Activated CD4-positive, alpha-beta T cell treated with anti-CD3 and anti-CD28 coated beads for 36 hours (primary cell): ENCODE measurements around the gene FGF5. TPM values are rescaled to one million over a fixed set of nuclear protein-coding genes. Genes with fewer than 3 reads are reported as not detected.

ENCODE experiments used
- ATAC-seq: fragments of 200-7000 bp; cut with Tn5 transposase; one replicate; pipeline ENCODE4 v1.10.0; 2021; ENCODE audit warnings: mild to moderate bottlenecking, moderate library complexity
- CTCF ChIA-PET: fragments of 350-600 bp; sonication (Branson Sonifier 250); formaldehyde crosslinking; loops from one replicate; lab custom pipeline; 2021; ENCODE audit warnings: antibody characterized with exemption; lab: Charles Lee
- POLR2A ChIA-PET: fragments of 350-600 bp; sonication (Branson Sonifier 250); formaldehyde crosslinking; loops from one replicate; lab custom pipeline; 2021; ENCODE audit warnings: antibody characterized with exemption, inconsistent platforms; lab: Charles Lee
- DNase-seq: peaks from one replicate; pipeline ENCODE4 v3.0.0-alpha.2; 2020
- H3K27ac Mint-ChIP-seq: one replicate; pipeline ENCODE4 v1.8.0; 2021; ENCODE audit warnings: mixed read lengths
- H3K27me3 Mint-ChIP-seq: one replicate; pipeline ENCODE4 v1.8.0; 2021; ENCODE audit warnings: mixed read lengths
- H3K36me3 Mint-ChIP-seq: one replicate; pipeline ENCODE4 v1.8.0; 2021; ENCODE audit warnings: low read depth, mixed read lengths
- H3K4me1 Mint-ChIP-seq: one replicate; pipeline ENCODE4 v1.8.0; 2021; ENCODE audit warnings: mixed read lengths
- H3K4me3 Mint-ChIP-seq: one replicate; pipeline ENCODE4 v1.8.0; 2021; ENCODE audit warnings: mild to moderate bottlenecking, moderate library complexity, mixed read lengths
- H3K9me3 Mint-ChIP-seq: one replicate; pipeline ENCODE4 v1.8.0; 2021; ENCODE audit warnings: low read depth, mixed read lengths
- intact Hi-C, 2 experiments: fragments of 100-400 bp; cut with DNase I in 1 of 2; cut with micrococcal nuclease in 1 of 2; formaldehyde crosslinking; loops; one replicate each; pipeline versions ENCODE4 v1.14.2 to v1.15.1; 2022 to 2024; cut with DNase I, micrococcal nuclease
- total RNA-seq, 2 experiments: library from RNA; stranded (reverse); gene quantifications; one replicate each; pipeline ENCODE4 v1.2.3, GENCODE V29; 2021

The FGF5 gene
- total RNA-seq, 2 experiments from 2014 or later = not detected

GRCh38 chr4:80253510-80253909 is 13.0 kb upstream of the FGF5 start:
- ATAC-seq (no peak), DNase-seq (no peak)
- no peak overlapping the region for H3K4me3 Mint-ChIP-seq
- no peaks in the 10 kb centered on the region for H3K9me3 Mint-ChIP-seq
- peaks cover 17% of the 10 kb centered on the region for H3K27me3 Mint-ChIP-seq
- no peaks in the 10 kb centered on the region for H3K4me1 Mint-ChIP-seq
- intact Hi-C loops = no loop called here
- ChIA-PET CTCF (no interaction called here), POLR2A (no interaction called here)
- H3K36me3 Mint-ChIP-seq = no peaks in the 10 kb centered on the region
- no peak overlapping the region for H3K27ac Mint-ChIP-seq

GRCh38 chr4:80254114-80254513 is 12.3 kb upstream of the FGF5 start:
- ATAC-seq (no peak), DNase-seq (no peak)
- ChIA-PET CTCF (no interaction called here), POLR2A (no interaction called here)
- H3K36me3 Mint-ChIP-seq = no peaks in the 10 kb centered on the region
- no peaks in the 10 kb centered on the region for H3K4me1 Mint-ChIP-seq
- no peaks in the 10 kb centered on the region for H3K9me3 Mint-ChIP-seq
- H3K4me3 Mint-ChIP-seq = no peak overlapping the region
- no peak overlapping the region for H3K27ac Mint-ChIP-seq
- intact Hi-C loops = no loop called here
- peaks cover 19% of the 10 kb centered on the region for H3K27me3 Mint-ChIP-seq

DNA sequence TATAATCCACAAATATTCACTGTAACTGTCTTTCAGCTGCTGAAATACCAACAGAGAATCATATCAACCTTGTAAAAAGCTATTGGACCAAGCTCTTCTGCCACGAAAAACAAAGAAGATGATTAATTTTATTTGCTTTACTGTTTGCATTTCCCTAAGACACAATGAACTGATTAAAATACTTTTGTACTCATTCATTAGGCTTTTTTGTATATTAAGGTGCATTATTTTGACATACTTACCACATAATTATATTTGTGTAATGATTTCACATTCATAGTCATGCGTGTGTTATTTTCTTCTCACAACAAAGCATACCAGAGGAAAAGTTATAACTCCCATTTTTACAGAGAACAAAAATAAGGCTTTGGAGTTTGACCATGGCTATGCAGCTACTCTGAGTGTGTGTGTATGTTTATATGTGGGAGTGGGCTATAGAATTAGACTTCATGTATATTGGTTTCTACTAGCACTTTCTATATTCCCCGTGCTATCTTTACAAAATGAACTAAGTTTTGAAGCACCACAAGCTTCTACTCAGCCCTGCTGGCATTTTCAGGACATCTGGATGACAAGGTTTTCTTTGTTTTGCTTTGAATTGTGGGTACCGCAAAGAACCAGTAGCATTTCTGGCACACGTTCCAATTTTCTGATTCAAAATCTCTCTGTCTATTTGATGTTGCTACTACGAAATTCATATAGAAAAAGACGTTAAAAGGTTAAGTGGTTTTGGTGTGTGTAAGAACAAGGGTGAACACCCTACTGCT is 11.0 kb upstream of the FGF5 start:
- ATAC-seq (no peak), DNase-seq (no peak)
- Mint-ChIP-seq H3K9me3 (no peaks in the 10 kb centered on the region), H3K4me1 (no peaks in the 10 kb centered on the region), H3K27me3 (peaks cover 24% of the 10 kb centered on the region), H3K36me3 (no peaks in the 10 kb centered on the region), H3K27ac (no peak overlapping the region), H3K4me3 (no peak overlapping the region)
- ChIA-PET CTCF (interaction anchor here (0.5 kb wide), 1 partner anchor 1162 kb away, joined by 3 read pairs; no protein-coding TSS in a partner anchor), POLR2A (no interaction called here)
- intact Hi-C loops = no loop called here

DNA sequence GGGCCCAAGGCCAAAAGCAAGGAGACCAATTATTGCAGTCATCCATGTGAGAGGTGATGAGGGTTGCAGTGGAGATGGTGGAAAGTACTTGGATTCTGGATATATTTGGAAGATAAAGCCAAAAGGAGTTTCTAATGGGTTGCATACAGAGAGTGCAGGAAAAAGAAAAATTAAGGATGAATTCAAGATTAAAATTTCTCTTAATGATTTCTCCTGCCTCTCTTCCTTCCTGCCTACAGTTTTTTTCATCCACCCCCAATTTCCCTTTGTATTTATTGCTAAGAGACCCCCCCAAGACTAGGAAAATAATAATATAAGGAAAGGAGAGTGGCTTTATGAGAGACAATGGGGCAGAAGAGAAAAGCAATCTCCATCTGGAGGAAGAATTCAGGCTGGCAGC is 8.6 kb upstream of the FGF5 start:
- ChIA-PET CTCF (no interaction called here), POLR2A (no interaction called here)
- H3K9me3 Mint-ChIP-seq = no peaks in the 10 kb centered on the region
- no peak overlapping the region for H3K4me3 Mint-ChIP-seq
- H3K36me3 Mint-ChIP-seq = no peaks in the 10 kb centered on the region
- H3K4me1 Mint-ChIP-seq = no peaks in the 10 kb centered on the region
- intact Hi-C loops = no loop called here
- DNase-seq (no peak), ATAC-seq (no peak)
- no peak overlapping the region for H3K27ac Mint-ChIP-seq
- peaks cover 22% of the 10 kb centered on the region for H3K27me3 Mint-ChIP-seq

DNA sequence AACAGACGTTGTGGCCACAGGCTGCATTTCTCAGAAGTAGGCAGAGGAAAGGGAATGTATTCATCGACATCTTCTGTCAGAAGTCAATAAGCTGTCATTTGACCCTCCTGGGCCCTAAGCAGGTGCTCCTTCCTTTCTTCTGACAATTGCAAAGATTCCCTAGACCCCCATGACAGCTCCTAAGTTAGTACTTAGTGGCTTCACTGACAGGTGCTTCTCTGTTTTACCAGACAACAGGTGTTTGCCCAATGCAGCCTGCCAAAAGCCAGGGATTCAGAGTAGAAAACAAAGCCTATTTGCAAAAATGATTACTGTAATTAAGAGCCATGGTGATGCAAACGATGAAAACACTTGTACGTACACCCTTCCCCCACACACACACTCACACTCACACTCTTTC is 7.5 kb upstream of the FGF5 start:
- DNase-seq (no peak), ATAC-seq (no peak)
- H3K27ac Mint-ChIP-seq = no peak overlapping the region
- no peaks in the 10 kb centered on the region for H3K9me3 Mint-ChIP-seq
- peaks cover 33% of the 10 kb centered on the region for H3K27me3 Mint-ChIP-seq
- intact Hi-C loops = no loop called here
- CTCF ChIA-PET = no interaction called here
- H3K4me3 Mint-ChIP-seq = no peak overlapping the region
- H3K4me1 Mint-ChIP-seq = no peaks in the 10 kb centered on the region
- no peaks in the 10 kb centered on the region for H3K36me3 Mint-ChIP-seq
- POLR2A ChIA-PET = no interaction called here

DNA sequence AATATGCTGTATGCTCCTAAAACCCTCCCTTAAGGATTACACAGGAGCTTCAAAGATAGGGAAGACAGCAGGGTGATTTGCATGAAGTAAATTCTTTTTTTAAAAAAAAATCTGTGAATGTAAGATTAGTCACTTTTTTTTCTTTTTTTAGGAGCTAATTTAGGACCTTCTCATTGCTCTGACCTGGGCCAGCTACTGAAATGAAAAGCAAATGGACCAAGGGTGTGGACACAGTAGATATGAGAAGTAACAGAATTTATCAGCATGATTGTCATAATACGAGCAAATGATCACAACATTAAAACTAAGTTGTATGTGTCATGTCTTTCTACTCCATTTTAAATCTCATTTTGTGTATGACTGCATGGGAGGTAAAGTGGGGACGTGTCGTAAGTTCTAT is 6.6 kb upstream of the FGF5 start:
- Mint-ChIP-seq H3K4me3 (no peak overlapping the region), H3K9me3 (no peaks in the 10 kb centered on the region), H3K4me1 (no peaks in the 10 kb centered on the region), H3K27me3 (peaks cover 41% of the 10 kb centered on the region), H3K27ac (no peak overlapping the region), H3K36me3 (no peaks in the 10 kb centered on the region)
- CTCF ChIA-PET = no interaction called here
- intact Hi-C loops = no loop called here
- POLR2A ChIA-PET = no interaction called here
- ATAC-seq = no peak
- DNase-seq = no peak

DNA sequence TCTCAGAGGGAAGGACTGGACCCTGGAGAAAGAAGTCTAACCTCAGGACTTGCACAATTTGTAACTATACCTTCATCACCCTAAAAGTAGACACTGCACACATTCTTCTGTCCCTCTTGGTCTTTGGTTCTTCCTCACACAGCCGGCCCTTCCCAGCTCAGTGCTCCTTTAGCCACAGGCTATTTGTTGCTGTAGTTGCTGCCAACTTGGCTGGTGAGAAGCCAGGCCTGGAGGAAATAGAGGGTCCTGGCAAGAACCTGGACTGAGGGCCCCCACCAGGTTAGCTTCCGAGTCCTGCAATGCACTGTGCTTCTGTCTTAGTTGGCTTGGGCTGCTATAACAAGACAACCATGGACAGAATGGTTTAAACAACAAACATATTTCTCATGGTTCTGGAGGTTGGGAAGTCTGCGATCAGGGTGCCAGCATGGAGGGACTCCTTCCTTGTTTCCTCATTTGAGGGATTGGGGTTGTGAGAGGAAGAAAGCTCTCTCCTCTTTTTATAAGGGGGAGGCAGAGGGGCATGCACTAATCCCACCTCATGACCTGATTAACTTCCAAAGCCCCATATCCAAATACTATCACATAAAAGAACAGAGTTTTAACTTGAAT is 4.4 kb upstream of the FGF5 start:
- Mint-ChIP-seq H3K36me3 (no peaks in the 10 kb centered on the region), H3K9me3 (no peaks in the 10 kb centered on the region), H3K27ac (no peak overlapping the region), H3K4me1 (peaks cover 15% of the 10 kb centered on the region), H3K4me3 (no peak overlapping the region), H3K27me3 (peaks cover 53% of the 10 kb centered on the region)
- ATAC-seq (no peak), DNase-seq (no peak)
- ChIA-PET CTCF (no interaction called here), POLR2A (no interaction called here)
- intact Hi-C loops = no loop called here

GRCh38 chr4:80263541-80264351 is 2.7 kb upstream of the FGF5 start:
- intact Hi-C loops = no loop called here
- Mint-ChIP-seq H3K9me3 (no peaks in the 10 kb centered on the region), H3K27ac (no peak overlapping the region), H3K36me3 (no peaks in the 10 kb centered on the region), H3K4me3 (no peak overlapping the region), H3K4me1 (peaks cover 25% of the 10 kb centered on the region), H3K27me3 (peaks cover 59% of the 10 kb centered on the region)
- no peak for DNase-seq
- CTCF ChIA-PET = no interaction called here
- POLR2A ChIA-PET = no interaction called here
- ATAC-seq = no peak

DNA sequence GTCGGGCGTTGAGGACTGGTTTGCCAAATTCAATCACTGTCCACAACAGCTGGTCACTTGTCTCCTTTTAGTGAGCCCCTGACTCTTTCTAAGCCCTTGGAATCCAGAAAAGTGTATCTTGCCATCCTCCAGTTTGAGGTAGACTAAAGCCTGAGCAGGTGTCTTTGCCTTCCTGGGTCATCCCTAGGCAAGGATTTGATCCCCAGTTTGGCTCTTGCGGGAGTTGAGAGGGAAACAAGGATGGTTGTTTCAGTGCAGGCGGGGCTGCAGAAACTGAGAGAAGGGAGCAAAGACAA is 2.2 kb upstream of the FGF5 start:
- intact Hi-C loops = no loop called here
- no peaks in the 10 kb centered on the region for H3K36me3 Mint-ChIP-seq
- ATAC-seq = no peak
- H3K27ac Mint-ChIP-seq = no peak overlapping the region
- ChIA-PET POLR2A (no interaction called here), CTCF (interaction anchor here (0.5 kb wide), 1 partner anchor 268 kb away, joined by 3 read pairs; no protein-coding TSS in a partner anchor)
- H3K4me1 Mint-ChIP-seq = peaks cover 25% of the 10 kb centered on the region
- H3K9me3 Mint-ChIP-seq = no peaks in the 10 kb centered on the region
- DNase-seq = no peak
- peaks cover 62% of the 10 kb centered on the region for H3K27me3 Mint-ChIP-seq
- no peak overlapping the region for H3K4me3 Mint-ChIP-seq

GRCh38 chr4:80264825-80265224 is 1.6 kb upstream of the FGF5 start:
- CTCF ChIA-PET = interaction anchor here (0.5 to 1.0 kb wide), 2 partner anchors 65 to 267 kb away, joined by 3 read pairs; no protein-coding TSS in a partner anchor
- intact Hi-C loops = no loop called here

DNA sequence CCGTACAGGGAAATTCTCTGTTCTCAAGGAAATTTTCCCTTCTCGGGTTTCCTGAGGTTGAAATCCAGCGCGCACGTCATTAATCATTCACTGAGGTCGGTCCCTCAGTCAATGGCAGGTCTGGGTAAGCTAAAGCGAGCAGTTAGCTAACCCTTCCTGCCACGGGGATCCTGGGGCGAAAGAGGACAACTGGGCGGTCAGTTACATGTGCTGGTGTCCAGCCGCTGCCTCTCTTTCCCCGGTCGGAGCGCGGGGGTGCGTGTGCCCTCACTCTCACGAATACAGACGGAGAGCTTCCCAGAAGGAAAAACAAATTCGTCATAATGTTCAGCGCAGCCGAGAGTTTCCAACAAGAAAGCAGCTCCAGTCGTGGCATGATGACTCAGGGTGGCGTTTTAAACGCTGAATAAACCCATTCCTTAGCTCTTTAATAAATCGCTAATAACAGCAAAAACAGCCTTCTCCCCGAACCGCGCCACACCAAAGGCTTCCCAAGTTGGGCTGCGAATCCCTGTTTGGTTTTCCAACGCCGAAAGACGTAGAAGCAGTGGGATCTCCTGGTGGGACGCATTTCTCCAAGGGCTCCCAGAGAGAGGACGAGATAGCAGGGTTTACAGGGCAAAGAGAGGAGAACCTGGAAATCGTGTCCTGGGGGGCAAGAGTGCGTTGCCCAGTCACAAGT is 752 bp upstream of the FGF5 start:
- peak overlapping the region; percentile 61 for H3K4me3 Mint-ChIP-seq
- CTCF ChIA-PET = interaction anchor here (0.6 to 1.1 kb wide), 7 partner anchors 12 to 694 kb away, joined by 3 read pairs; no protein-coding TSS in a partner anchor
- POLR2A ChIA-PET = interaction anchor here (0.5 kb wide), 1 partner anchor 914 kb away, joined by 3 read pairs; no protein-coding TSS in a partner anchor

More at GRCh38 chr4:80264825-80265224, 1.6 kb upstream of the FGF5 start:
- no peak for ATAC-seq
- no peak for DNase-seq
- H3K4me3 Mint-ChIP-seq = no peak overlapping the region
- H3K36me3 Mint-ChIP-seq = no peaks in the 10 kb centered on the region
- POLR2A ChIA-PET = no interaction called here
- H3K27ac Mint-ChIP-seq = no peak overlapping the region
- no peaks in the 10 kb centered on the region for H3K9me3 Mint-ChIP-seq
- H3K27me3 Mint-ChIP-seq = peaks cover 64% of the 10 kb centered on the region
- H3K4me1 Mint-ChIP-seq = peaks cover 25% of the 10 kb centered on the region

More for the DNA sequence above, 752 bp upstream of the FGF5 start:
- DNase-seq (no peak), ATAC-seq (no peak)
- H3K4me1 Mint-ChIP-seq = peaks cover 25% of the 10 kb centered on the region
- H3K36me3 Mint-ChIP-seq = no peaks in the 10 kb centered on the region
- H3K27ac Mint-ChIP-seq = no peak overlapping the region
- no peaks in the 10 kb centered on the region for H3K9me3 Mint-ChIP-seq
- intact Hi-C loops = loop anchor here in 1 of 2 experiments (2.0 kb wide), 1 partner anchor 69 kb away; the partner anchor contains the start of gene PRDM8
- H3K27me3 Mint-ChIP-seq = peaks cover 64% of the 10 kb centered on the region
